Activated effector memory CD4-positive, alpha-beta T cell treated with anti-CD3 and anti-CD28 coated beads, Interleukin-2, amount 50 U/mL, for 16 hours (primary cell): Measurements from ENCODE around the gene EID3.
"Not testable (repeated sequence)": the region's sequence is repeated elsewhere in the genome, so short reads cannot be mapped to it uniquely, and the experiment has no call there.

Experiments
- DNase-seq: peaks from one replicate; pipeline ENCODE4 v3.0.0-alpha.2; 2020

EID3 gene

DNA sequence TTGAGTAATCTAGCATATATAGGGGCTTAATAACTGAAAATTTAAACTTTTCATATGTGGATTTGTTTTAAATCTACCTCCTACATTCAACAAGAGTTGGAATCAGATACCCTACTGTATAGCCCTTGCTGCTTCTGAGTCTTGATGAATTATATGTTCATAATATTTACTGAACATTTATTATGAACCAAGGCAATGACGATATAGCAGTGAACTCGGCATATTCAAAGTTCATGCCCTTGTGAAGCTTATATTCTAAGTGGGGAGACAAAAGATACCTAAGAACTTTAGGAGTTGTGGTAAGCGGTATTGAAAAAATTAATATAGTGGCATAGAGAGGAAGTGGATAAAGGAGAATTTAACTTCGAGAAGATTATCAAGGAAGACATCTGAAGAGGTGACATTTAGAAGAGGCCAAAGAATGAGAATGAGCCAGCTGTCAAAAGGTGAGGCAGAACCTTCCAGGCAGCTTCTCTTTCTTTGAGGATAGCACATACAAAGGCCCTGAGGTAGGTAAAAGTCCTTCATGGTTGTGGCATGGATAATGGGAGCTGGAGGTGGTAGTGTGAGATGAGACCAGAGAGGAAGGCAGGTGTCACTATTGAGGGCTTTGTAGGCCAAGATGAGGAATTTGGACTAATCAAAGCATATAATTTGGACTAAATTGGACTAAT is 10.2 kb downstream of the EID3 start:
- DNase-seq = no peak

DNA sequence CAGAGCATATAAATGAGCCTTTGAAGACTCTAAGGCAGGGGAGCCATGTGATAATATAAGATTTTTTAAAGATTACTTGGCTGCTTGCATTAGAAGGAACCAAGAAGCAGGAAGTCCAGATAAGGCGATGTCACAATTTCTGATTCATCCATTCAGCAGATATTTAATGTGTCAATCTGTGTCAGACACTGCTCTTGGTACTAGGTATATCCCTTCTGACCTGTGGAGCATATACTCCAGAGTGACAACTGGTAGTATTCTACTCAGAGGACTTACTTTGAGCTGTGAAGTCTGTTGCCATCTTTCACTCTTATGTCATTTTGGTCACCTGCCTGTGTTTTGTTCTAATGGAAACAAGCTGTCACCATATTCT is 10.7 kb downstream of the EID3 start:
- no peak for DNase-seq

DNA sequence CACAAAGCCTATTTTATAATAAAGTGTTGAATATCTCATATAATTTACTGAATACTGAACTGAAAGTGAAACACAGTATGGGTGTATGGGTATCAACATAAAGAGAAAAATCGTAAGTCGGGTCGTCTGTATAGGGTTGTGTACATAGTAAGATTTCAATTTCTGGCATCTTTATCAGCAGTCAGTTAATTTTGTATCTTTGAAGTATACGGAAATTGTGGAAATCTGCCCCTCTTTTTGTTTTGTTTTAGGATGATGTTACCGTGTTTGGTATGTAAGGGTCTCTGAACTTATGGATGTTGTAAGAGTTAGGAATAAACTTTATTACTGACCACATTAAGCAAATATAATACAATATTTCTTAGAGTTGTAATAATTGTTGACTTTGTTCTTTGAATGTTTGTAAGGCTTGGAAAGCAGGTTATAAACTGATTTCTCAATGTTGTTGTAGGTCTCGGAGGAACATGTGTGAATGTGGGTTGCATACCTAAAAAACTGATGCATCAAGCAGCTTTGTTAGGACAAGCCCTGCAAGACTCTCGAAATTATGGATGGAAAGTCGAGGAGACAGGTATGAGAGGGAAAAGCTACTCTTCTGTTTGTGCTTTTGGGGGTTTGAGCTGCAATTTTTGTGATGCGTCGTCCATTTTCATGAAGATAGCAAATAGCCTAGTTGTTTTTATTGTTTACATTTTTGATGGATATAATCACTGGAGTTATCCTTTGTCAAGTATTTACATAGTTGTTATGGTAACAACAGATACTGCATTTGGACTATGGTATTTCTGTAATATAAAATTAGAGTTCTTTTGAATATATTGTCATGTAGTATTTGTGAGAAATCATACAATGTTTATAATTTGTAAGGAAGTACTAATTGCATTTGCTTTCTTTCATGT is 12.0 kb downstream of the EID3 start:
- DNase-seq = no peak

DNA sequence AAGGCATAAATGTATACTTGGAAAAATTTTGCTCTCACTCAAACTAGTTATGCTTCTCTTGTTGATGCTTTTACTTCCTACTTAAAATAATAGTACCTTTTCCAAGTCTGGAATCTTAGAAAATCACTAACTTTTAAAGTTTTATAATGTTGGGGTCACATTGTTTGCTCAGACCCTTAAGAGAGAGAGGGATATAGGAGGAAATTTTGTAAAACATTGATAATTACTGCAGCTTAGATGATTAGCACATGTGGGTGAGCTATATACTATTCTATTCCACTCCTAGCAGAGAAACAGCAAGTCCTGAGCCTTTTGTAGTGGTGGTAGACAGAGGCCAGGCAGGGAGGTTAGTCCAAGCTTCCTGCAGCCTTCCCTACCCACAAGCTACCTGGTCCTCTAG is 13.4 kb downstream of the EID3 start:
- DNase-seq = no peak

DNA sequence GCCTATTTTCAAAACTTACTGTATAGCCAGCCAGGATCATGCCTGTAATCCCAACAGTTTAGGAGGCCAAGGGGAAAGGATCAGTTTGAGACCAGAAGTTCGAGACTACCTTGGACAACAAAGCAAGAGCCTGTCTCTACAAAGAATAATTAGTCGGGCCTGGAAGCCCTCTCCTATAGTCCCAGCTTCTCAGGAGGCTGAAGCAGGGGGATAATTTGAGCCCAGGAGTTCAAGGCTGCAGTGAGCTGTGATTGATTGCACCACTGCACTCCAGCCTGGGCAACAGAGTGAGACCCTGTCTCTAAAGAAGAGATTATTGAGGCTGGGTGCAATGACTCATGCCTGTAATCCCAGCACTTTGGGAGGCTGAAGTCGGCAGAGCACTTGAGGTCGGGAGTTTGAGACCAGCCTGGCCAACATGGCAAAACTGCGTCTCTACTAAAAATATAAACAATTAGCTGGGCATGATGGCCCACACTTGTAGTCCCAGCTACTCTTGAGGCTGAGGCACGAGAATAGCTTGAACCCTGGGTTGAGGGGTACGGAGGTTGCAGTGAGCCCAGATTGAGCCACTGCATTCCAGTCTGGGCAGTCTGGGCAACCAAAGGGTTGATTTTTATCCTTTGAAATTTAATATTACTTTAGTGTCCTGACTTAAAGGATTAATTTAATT is 14.1 kb downstream of the EID3 start:
- DNase-seq = no peak

DNA sequence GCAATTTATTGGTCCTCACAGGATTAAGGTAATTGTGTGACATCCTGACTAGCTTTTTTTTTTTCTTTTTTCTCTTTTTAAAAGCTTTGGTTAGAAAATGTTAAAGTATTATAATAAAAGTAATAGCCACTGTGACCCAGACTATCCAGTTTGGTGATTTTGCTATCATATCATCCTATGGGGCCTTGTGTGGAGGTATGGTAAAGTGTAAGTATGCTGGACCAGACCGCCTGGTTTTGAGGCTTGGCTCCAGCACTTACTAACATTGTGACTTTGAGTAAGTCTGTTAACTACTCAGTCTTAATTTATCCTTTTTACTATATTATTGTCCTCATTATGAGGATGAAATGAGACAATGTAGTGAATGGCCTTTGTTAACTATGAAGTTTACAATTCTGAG is 15.5 kb downstream of the EID3 start:
- DNase-seq = no peak

DNA sequence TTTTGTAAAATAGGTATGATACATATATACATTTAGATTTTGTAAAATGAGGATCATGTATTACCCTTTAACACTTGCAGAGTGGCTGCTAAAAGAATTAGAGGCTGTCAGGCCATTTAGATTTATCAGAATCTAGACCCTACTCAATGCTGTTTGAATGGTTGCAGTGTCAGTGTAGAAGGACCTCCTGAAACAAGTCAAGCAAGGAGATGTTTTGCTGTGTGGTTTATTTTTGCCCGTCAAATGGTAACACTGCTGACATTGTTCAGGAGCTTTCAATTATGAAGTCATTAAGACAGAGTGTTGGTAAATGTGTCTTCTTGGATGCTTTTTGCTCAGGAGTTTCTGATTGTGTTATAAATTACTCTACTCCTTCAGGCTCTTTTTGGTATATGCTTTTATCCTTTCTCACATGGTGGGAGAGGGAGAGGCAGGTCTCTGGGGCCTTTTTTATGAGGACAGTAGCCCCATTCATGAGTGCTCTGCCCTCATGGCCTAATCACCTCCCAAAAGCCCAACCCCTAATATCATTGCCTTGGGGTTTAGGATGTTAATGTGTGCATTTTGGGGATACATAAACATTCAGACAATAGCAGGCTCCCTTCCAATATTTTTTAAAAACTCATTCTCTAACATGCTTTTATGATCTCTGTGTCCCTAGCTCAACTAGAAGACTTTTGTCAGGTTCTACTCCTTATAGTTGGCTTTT is 16.5 kb downstream of the EID3 start:
- no peak for DNase-seq

DNA sequence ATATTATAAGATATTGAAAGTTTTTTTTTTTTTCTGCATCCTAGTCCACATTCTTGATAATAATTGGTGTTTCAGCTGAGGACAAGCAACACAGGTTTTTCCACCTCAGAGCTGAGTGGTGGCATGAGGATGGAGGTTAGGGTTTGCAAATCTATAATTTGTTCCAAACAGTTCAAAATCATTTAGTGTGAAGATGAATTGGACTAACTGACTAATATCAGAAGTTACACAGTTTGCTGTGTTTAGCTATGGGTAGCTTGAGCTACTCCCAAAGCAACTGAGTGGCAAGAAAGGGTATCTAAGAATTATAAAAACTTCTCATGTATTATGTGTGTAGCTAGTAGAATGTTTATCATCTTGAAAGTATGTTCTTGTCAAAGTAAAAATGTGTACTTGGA is 17.1 kb downstream of the EID3 start:
- DNase-seq = no peak

DNA sequence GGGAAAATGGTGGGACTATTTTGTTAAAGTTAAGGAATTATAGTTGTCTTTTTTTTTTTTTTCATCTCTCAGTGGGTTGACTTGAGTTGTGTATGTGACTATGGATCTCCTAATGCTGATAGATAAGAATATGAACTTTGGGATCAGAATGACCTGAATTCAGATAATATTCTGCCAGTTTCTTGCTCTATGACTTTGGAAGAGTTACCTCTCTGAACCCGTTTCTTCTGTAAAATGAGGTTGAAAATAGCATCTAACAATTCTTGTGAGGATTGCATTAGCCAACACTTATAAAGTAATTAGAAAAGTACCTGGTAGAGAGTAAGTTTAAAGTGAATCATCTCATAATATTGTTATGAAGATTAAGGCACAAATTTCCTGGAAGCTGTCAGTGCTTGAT is 18.4 kb downstream of the EID3 start:
- no peak for DNase-seq

DNA sequence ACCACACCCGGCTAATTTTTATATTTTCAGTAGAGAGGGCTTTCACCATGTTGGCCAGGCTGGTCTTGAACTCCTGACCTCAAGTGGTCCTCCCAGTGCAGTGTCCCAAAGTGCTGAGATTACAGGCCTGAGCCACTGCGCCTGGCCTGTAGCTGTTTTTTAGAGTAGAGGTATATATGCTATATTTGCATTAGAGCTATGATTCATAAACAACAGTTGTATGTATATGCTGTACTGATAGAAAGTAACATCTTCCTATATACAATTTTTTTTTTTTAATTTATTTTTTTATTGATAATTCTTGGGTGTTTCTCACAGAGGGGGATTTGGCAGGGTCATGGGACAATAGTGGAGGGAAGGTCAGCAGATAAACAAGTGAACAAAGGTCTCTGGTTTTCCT is 19.0 kb downstream of the EID3 start:
- DNase-seq = not testable (repeated sequence)

DNA sequence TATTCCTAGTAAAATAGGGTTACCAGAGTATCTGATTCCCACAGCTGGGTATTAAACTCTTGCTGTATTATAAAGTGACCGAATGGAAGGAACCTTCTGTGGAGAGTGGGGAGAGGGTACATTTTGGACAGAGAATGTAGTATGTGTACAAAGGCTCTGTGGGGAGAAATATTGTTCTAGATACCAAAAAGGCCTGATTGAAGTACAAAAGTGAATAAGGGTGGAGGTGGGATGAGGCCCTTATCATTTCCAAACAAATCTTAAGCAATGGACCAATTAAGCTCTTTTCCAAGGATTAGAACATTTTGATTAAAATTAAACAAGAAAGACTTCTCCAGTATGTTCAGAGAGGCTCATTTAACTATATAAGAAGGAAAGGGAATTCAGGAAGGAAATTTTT is 20.4 kb downstream of the EID3 start:
- no peak for DNase-seq

DNA sequence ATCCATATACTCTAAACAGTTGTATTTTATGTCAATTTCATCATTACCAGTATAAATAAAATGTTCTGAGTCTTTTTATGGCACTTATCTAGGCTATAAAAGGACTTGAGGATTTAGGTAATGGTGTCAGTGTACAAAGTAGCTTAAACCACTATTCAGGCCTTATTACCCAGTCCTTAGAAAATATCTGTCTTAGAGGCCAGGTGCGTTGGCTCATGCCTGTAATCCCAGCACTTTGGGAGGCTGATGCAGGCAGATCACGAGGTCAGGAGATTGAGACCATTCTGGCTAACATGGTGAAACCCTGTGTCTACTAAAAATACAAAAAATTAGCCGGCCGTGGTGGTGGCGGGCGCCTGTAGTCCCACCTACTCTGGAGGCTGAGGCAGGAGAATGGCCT is 24.7 kb downstream of the EID3 start:
- DNase-seq = not testable (repeated sequence)

DNA sequence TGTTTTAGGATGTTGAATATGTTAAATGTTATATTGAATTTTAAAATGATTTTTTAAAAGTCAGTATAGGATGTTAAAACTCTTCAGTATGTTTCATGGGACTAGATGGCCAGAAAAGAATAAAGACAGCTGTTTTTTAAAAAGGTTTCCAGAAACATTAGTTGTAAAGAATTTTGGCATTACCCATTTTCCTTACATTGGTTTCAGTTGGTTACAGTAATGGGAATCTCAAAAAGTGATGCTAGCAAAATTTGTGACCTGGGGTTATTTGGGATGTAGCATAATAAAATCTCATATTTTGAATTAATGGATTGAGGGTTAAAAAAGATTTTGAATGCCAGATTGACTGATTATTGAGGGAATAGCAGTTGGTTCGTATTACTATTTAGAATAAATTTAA is 25.3 kb downstream of the EID3 start:
- no peak for DNase-seq

DNA sequence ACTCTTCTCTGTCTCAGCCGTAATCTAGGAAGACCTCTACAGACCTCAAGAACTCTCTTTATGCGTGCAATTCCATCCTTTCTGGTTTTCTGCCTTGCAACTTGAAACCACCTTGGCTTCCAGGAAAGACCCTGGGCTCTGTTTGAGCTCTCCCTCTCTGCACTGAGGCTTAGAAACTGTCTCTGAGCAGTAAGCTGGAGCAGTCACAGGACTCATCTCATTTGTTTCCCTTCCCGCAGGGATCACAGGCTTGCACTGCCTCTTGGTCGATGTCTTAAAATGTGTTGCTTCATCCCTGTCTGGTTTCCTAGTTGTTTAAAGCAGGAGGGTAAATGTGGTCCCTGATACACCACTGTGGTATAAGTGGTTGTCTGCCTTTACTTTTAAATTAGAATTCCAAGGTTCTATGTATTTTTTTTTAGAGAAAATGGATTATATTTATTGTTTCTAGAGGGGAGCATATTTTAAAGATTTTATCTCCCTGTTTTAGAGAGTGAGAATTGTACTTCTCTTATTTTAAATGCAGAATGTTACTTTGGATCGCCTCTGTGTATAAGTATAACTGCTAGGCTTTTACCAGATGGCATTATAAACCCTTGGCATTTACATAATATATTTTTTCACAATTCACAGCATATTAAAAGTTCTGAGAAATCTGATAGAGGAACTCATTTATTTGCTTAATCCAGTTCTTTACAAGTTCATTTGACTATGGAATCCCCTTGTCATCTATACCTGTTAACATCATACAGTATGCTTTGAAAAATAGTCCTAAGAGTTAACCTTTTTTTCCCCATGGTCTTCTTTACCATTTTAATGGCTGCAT is 26.4 kb downstream of the EID3 start:
- DNase-seq = no peak

DNA sequence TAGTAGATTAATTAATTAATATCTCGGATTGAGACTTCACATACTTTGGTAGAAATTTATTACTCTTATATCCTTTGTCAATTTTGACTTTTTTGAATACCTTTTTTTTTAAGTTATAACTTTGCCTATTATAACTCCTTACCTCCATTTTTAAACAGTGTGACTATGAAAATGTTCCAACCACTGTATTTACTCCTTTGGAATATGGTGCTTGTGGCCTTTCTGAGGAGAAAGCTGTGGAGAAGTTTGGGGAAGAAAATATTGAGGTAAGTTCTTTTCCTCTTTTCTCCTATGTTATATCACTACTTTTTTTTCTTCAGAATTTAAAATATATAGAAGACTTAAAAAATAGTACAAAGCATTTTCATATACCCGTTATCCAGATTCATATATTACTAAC is 27.8 kb downstream of the EID3 start:
- no peak for DNase-seq

DNA sequence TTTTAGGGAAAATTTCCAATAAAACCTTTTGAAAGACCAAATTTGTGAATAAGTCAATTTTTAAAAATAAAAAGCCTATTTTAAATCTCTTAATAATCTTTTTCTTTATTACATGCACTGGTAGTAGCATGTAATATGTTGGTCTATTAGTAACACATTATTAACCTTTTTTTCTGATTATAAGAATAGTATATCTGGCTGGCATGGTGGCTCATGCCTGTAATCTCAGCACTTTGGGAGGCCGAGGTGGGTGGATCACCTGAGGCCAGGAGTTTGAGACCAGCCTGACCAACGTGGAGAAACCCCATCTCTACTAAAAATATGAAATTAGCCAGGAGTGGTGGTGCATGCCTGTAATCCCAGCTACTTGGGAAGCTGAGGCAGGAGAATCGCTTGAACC is 28.7 kb downstream of the EID3 start:
- not testable (repeated sequence) for DNase-seq

DNA sequence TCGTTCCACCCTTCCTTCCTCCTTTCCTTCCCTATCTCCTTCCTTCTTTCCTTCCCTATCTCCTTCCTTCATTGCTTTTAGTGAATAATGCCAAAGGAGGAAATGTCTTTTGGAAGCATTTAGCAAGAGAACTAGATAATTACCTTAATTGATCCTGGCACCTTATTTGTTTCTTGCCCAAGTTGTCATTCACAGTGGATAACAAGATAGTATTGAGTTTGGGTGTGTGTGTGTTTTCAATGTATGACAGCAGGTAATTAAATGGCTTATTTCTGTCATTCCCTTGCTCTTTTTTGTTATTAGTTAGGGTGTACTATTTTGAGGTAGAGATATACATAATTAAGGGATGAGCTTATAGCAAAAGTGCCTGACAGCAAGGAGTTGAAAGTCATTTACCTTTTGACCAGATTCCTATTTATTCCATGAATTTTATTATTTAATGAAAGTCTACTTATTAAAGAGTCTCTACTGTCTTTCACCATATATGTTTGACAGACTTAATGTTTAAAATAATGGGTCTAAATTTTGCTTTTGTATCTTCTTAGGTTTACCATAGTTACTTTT is 30.2 kb downstream of the EID3 start:
- no peak for DNase-seq

DNA sequence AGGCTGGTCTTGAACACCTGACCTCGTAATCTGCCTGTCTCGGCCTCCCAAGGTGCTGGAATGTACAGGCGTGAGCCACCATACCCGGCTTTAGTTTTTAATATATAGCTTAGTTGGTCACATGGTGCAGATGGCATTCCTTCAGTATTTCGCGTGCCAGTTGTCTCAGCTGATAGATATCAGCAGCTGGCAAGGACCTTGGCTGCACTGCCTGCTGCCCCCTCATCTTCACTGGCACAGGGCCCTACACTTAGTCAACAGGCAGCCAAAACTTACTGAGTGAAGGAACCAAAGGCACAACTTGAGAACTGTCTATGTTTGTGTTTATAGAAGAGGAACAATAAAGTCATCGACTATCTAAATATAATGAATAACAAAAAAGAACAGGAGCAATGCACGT is 31.0 kb downstream of the EID3 start:
- DNase-seq = no peak

DNA sequence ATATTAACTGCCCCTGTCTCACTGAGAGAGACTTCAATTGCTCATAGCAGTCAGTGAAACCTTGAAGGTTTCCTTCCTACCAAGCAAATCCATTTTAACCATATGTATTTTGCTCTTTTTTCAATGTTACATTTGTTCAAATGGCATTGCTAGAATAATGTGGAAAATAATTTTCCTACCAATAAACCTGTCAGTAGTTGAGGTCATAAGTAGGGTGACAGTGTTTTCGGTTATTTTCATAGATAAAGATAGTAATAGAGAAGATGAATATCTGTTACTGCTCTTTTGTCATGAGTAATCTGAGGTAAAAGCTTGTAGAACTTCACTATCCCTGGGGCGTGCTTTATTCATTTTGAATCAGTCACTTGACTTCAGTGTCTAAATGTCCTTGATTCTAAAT is 32.6 kb downstream of the EID3 start:
- no peak for DNase-seq

DNA sequence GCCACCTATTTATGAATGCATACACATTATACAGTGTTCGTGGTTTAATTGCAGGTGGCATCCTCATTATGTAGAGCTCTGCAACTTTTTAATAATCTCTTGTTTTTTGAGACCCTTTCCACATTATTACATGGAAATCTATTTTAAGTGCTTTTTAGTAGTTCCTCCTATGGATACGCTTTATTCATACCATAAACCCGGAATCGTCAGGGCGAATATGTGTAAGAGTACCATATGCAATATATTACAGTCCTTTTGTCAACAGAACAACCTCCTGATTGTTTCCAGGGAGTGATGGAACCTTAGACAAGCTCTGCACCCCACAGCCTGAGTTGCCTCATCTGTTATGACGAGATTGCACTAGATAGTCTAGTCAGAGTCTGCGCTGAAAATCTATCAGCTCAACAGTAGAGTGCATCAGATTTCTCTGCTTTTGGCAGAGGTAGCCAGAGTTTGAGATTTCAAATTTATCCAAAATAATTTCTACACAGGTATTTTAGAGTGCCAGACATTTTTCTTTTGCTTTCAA is 33.6 kb downstream of the EID3 start:
- no peak for DNase-seq

DNA sequence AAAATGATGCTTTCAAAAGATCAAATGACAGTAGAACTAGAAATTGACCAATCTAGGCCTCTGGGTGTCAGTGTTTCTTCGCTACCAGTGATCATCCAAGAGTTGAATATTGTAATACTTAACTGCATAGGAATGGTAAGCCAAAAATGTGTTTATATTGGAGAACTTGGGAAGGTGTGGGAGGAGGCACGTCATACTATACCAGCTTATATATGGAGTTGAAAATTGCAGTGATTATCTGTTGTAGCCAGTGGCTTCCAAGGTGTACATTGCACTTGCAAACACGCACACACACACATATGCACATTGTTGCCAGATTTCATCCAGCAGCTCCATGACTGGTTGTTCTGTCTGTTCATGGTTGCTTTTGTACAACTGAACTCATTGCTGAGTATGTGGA is 36.1 kb downstream of the EID3 start:
- no peak for DNase-seq

DNA sequence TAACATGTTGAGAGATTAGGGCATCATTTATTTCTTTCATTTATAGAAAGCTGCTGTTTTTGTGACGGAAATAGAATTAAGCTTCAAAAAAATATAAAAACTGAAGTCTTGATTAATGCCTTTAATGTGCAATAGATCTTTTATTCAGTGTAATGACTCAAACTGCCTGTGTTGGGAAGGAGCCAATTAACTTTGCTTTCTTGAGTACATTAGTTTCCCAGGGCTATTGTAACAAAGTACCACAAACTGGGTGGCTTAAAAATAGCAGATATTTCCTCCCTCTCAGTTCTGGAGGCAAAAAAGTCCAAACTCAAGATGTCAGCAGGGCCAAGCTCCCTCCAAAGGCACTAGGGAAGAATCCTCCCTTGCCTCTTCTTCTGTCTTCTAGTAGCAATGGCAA is 36.6 kb downstream of the EID3 start:
- DNase-seq = no peak
